ENCODE results near the gene DYNLRB2.

DYNLRB2 gene

GRCh38 chr16:80526418-80527061 lies 14.3 kb upstream of the DYNLRB2 start:
- Histone ChIP-seq H3K27me3 (ENCODE audit: low read length) (no peaks in the 10 kb centered on the region), H4K20me1 (ENCODE audit: low read depth, low read length) (no peaks in the 10 kb centered on the region), H3K4me3 (ENCODE audit: insufficient read depth, low read length, poor library complexity, severe bottlenecking) (no peak overlapping the region), H3K4me2 (ENCODE audit: low read depth, low read length, poor library complexity, severe bottlenecking) (no peak overlapping the region), H3K79me2 (ENCODE audit: insufficient read depth, low read length) (no peaks in the 10 kb centered on the region), H3F3A (ENCODE audit: insufficient read depth) (no peaks in the 10 kb centered on the region), H3K9me3 (ENCODE audit: insufficient read depth, low read length) (no peaks in the 10 kb centered on the region), H3K27ac (ENCODE audit: low read depth, low read length) (no peak overlapping the region), H3K36me3 (ENCODE audit: low read length) (no peaks in the 10 kb centered on the region), H3K9me2 (replicated peaks; ENCODE audit: insufficient read depth, low read length) (no peaks in the 10 kb centered on the region), H3K9ac (ENCODE audit: low read length) (no peak overlapping the region), H2AFZ (ENCODE audit: low read depth, low read length, severe bottlenecking) (no peak overlapping the region)
- TF ChIP-seq EZH2phosphoT487 (conservative IDR thresholded peaks at IDR 0.05; ENCODE audit: low read length) (no peak), CTCF (IDR thresholded peaks at IDR 0.05; ENCODE audit: insufficient read depth, low read length, poor library complexity, severe bottlenecking) (peak; percentile 59)

- Histone ChIP-seq H3K4me3 (ENCODE audit: insufficient read depth, low read length, poor library complexity, severe bottlenecking) (no peak overlapping the region), H4K20me1 (ENCODE audit: low read depth, low read length) (no peaks in the 10 kb centered on the region), H3K9me2 (replicated peaks; ENCODE audit: insufficient read depth, low read length) (no peaks in the 10 kb centered on the region), H3K36me3 (ENCODE audit: low read length) (no peaks in the 10 kb centered on the region), H3K79me2 (ENCODE audit: insufficient read depth, low read length) (no peaks in the 10 kb centered on the region), H3K27ac (ENCODE audit: low read depth, low read length) (no peak overlapping the region), H3K9me3 (ENCODE audit: insufficient read depth, low read length) (no peaks in the 10 kb centered on the region), H3F3A (ENCODE audit: insufficient read depth) (no peaks in the 10 kb centered on the region), H3K9ac (ENCODE audit: low read length) (no peak overlapping the region), H2AFZ (ENCODE audit: low read depth, low read length, severe bottlenecking) (no peak overlapping the region), H3K4me2 (ENCODE audit: low read depth, low read length, poor library complexity, severe bottlenecking) (no peak overlapping the region), H3K27me3 (ENCODE audit: low read length) (no peaks in the 10 kb centered on the region)
- peak; percentile 17 for TF ChIP-seq CTCF (IDR thresholded peaks at IDR 0.05; ENCODE audit: insufficient read depth, low read length, poor library complexity, severe bottlenecking)
- TF ChIP-seq EZH2phosphoT487 (conservative IDR thresholded peaks at IDR 0.05; ENCODE audit: low read length): no peak
Observed at GRCh38 chr16:80527297-80527696, 13.5 kb upstream of the DYNLRB2 start.

- H3K36me3 ChIP-seq (ENCODE audit: low read length): no peaks in the 10 kb centered on the region
- no peak overlapping the region for H3K4me3 ChIP-seq (ENCODE audit: insufficient read depth, low read length, poor library complexity, severe bottlenecking)
- H3K27ac ChIP-seq (ENCODE audit: low read depth, low read length): no peak overlapping the region
- no peaks in the 10 kb centered on the region for H3F3A ChIP-seq (ENCODE audit: insufficient read depth)
- no peak overlapping the region for H2AFZ ChIP-seq (ENCODE audit: low read depth, low read length, severe bottlenecking)
- H3K4me2 ChIP-seq (ENCODE audit: low read depth, low read length, poor library complexity, severe bottlenecking): no peak overlapping the region
- no peaks in the 10 kb centered on the region for H3K79me2 ChIP-seq (ENCODE audit: insufficient read depth, low read length)
- TF ChIP-seq CTCF (IDR thresholded peaks at IDR 0.05; ENCODE audit: insufficient read depth, low read length, poor library complexity, severe bottlenecking): no peak
- TF ChIP-seq EZH2phosphoT487 (conservative IDR thresholded peaks at IDR 0.05; ENCODE audit: low read length): no peak
- H3K9me3 ChIP-seq (ENCODE audit: insufficient read depth, low read length): no peaks in the 10 kb centered on the region
- no peaks in the 10 kb centered on the region for H4K20me1 ChIP-seq (ENCODE audit: low read depth, low read length)
- no peaks in the 10 kb centered on the region for H3K27me3 ChIP-seq (ENCODE audit: low read length)
- H3K9ac ChIP-seq (ENCODE audit: low read length): no peak overlapping the region
- H3K9me2 ChIP-seq (replicated peaks; ENCODE audit: insufficient read depth, low read length): no peaks in the 10 kb centered on the region
Observed at GRCh38 chr16:80530479-80530878, 10.3 kb upstream of the DYNLRB2 start.
